ENCODE results near the gene GPC5.

GRCh38 chr13:92767468-92767867, 1369.0 kb downstream of the GPC5 start:
- TF ChIP-seq ZBTB5 (IDR thresholded peaks at IDR 0.05) (no peak), STAG1 (CRISPR knock-in tag; IDR thresholded peaks at IDR 0.05; ENCODE audit: borderline replicate concordance) (no peak), ZFX (CRISPR knock-in tag; IDR thresholded peaks at IDR 0.05) (no peak), SMARCB1 (IDR thresholded peaks at IDR 0.05; ENCODE audit: insufficient read length, low read depth) (no peak), FOXK1 (CRISPR knock-in tag; IDR thresholded peaks at IDR 0.05; ENCODE audit: borderline replicate concordance) (no peak), ERF (CRISPR knock-in tag; IDR thresholded peaks at IDR 0.05) (no peak), ZNF133 (CRISPR knock-in tag; IDR thresholded peaks at IDR 0.05) (no peak), POLR2A (conservative IDR thresholded peaks at IDR 0.05) (no peak), DNMT1 (IDR thresholded peaks at IDR 0.05) (no peak), EP300 (IDR thresholded peaks at IDR 0.05; ENCODE audit: low read length) (no peak), FOSL1 (tag; conservative IDR thresholded peaks at IDR 0.05) (no peak)
- TF ChIP-seq, protein P1, sequence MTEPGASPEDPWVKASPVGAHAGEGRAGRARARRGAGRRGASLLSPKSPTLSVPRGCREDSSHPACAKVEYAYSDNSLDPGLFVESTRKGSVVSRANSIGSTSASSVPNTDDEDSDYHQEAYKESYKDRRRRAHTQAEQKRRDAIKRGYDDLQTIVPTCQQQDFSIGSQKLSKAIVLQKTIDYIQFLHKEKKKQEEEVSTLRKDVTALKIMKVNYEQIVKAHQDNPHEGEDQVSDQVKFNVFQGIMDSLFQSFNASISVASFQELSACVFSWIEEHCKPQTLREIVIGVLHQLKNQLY (CRISPR knock-in tag; conservative IDR thresholded peaks at IDR 0.05), result no peak
- TF ChIP-seq, protein P2, sequence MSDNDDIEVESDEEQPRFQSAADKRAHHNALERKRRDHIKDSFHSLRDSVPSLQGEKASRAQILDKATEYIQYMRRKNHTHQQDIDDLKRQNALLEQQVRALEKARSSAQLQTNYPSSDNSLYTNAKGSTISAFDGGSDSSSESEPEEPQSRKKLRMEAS (CRISPR knock-in tag; IDR thresholded peaks at IDR 0.05), result no peak
